CD4-positive, alpha-beta T cell treated with Interleukin-6 at 100 ng/mL for 8 hours (primary cell): ENCODE measurements around the gene PILRA.
"Not testable (repeated sequence)": the region's sequence is repeated elsewhere in the genome, so short reads cannot be mapped to it uniquely, and the experiment has no call there.

Experiments
- DNase-seq: peaks from one replicate; pipeline ENCODE4 v3.0.0-alpha.2; 2020; ENCODE audit warnings: mixed read lengths, low spot score

PILRA gene

GRCh38 chr7:100358027-100358856, 15.0 kb upstream of the PILRA start, which contains the start of gene PILRB:
PILRB (plus strand) TSS chr7:100358117; CDS start chr7:100358303, 186 bp downstream.
- DNase-seq: no peak

GRCh38 chr7:100358857-100359212, 14.5 kb upstream of the PILRA start:
- no peak for DNase-seq

- no peak for DNase-seq
These were observed 13.0 kb upstream of the PILRA start for GRCh38 chr7:100360135-100360854.

- no peak for DNase-seq
These were observed 10.2 kb upstream of the PILRA start for GRCh38 chr7:100363098-100363497.

GRCh38 chr7:100363797-100364196, 9.5 kb upstream of the PILRA start:
- not testable (repeated sequence) for DNase-seq

GRCh38 chr7:100364480-100364879, 8.8 kb upstream of the PILRA start:
- no peak for DNase-seq

- DNase-seq: not testable (repeated sequence)
These were observed 7.3 kb upstream of the PILRA start for GRCh38 chr7:100365998-100366367.

GRCh38 chr7:100366411-100367250, 6.7 kb upstream of the PILRA start:
- DNase-seq: no peak

GRCh38 chr7:100367251-100367620, 6.1 kb upstream of the PILRA start:
- DNase-seq: no peak

- DNase-seq: no peak
These were observed 5.3 kb upstream of the PILRA start for GRCh38 chr7:100367676-100368613.

- DNase-seq: no peak
These were observed 4.2 kb upstream of the PILRA start for GRCh38 chr7:100369105-100369504.

- no peak for DNase-seq
These were observed 3.0 kb upstream of the PILRA start for GRCh38 chr7:100370303-100370702.

GRCh38 chr7:100370746-100371145, 2.5 kb upstream of the PILRA start:
- DNase-seq: no peak

- no peak for DNase-seq
These were observed 1.6 kb upstream of the PILRA start for GRCh38 chr7:100371561-100372171.

GRCh38 chr7:100372256-100372655, 1.0 kb upstream of the PILRA start:
- DNase-seq: no peak

- no peak for DNase-seq
These were observed 593 bp upstream of the PILRA start for GRCh38 chr7:100372694-100373093.

GRCh38 chr7:100373870-100374598, 747 bp downstream of the PILRA start:
- not testable (repeated sequence) for DNase-seq

- no peak for DNase-seq
These were observed 1.3 kb downstream of the PILRA start for GRCh38 chr7:100374601-100375000.

- no peak for DNase-seq
These were observed 2.8 kb downstream of the PILRA start for GRCh38 chr7:100376066-100376465.

GRCh38 chr7:100378114-100378755, 4.9 kb downstream of the PILRA start:
- DNase-seq: no peak
